Measurements from ENCODE around the gene OR2V1.

- TF ChIP-seq CTCF (IDR thresholded peaks at IDR 0.05; ENCODE audit: low read depth, low read length, poor library complexity, severe bottlenecking) (no peak), EZH2phosphoT487 (IDR thresholded peaks at IDR 0.05; ENCODE audit: borderline replicate concordance, low read length) (no peak)
Observed at GRCh38 chr5:181158869-181159268, 27.9 kb upstream of the OR2V1 start.

All from DOHH2 (cell line).